Forelimb muscle (tissue), 1 donor: ENCODE results near the gene BAAT. TPM values are rescaled to one million over a fixed set of nuclear protein-coding genes. Genes with fewer than 3 reads are reported as not detected.
"Not testable (repeated sequence)": the region's sequence is repeated elsewhere in the genome, so short reads cannot be mapped to it uniquely, and the experiment has no call there.

Experiments used
- DNase-seq: peaks from one replicate; pipeline ENCODE4 v3.0.0-alpha.2; 2013; ENCODE audit warnings: low read depth
- polyA plus RNA-seq: library from polyadenylated mRNA; unstranded; fragments of 120-200 nt; gene quantifications from one replicate; pipeline ENCODE4 v1.2.1, GENCODE V29; 2013; ENCODE audit not compliant: insufficient read length

BAAT gene
- polyA plus RNA-seq, 1 donor, result 1.7 TPM

DNA sequence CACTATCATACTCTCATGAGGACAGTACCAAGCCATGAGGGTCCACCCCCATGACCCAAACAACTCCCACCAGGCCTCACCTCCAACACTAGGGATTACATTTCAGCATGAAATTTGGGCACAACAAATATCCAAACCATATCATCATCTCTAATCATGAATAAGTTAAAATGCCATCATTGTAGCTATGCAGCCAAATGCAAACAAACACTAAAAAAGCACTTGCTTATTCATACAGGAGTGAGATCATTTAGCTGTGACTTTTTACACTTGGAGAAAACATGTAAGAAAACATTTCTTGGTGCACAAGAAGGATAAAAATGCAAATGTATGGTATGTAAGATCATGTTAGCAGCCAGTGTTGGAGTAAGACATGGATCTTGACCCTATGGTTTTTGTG is 24.2 kb downstream of the BAAT start:
- DNase-seq, result no peak

DNA sequence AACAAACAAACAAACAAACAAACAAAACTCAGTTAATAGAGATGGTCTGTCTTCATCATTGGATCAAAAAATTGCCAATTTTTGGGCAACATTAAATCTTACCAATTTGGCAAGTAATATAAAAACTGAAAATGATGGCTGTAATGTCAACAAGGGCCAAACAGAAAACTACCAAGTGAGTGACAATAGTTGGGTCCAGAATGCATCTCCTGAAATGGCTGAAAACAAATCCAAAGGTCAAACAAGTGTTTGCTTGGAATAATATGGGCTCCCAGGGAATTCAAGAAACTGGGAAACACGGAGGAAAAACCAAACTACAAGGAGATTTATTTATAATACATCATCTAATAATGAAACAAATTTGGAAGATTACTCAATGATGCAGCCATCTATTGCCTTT is 25.1 kb downstream of the BAAT start:
- DNase-seq, result no peak

DNA sequence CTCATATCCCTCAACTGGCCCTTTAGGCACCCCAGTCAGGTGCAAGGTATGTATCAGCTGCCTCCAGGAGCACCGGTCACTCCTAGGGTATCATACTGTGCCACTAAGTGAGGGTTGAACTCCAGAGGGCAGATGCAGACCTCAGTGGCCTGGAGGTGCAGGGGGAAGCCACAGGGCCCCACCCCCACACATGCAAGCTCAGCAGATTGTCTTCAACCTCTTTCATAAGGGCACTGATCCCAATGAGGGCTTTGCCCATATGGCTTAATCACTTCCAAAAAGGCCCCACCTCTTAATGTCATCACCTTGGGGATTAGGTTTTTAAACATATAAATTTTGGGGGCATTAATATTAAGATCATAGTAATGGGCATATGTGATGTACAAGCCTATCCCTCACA is 28.2 kb downstream of the BAAT start:
- no peak for DNase-seq

DNA sequence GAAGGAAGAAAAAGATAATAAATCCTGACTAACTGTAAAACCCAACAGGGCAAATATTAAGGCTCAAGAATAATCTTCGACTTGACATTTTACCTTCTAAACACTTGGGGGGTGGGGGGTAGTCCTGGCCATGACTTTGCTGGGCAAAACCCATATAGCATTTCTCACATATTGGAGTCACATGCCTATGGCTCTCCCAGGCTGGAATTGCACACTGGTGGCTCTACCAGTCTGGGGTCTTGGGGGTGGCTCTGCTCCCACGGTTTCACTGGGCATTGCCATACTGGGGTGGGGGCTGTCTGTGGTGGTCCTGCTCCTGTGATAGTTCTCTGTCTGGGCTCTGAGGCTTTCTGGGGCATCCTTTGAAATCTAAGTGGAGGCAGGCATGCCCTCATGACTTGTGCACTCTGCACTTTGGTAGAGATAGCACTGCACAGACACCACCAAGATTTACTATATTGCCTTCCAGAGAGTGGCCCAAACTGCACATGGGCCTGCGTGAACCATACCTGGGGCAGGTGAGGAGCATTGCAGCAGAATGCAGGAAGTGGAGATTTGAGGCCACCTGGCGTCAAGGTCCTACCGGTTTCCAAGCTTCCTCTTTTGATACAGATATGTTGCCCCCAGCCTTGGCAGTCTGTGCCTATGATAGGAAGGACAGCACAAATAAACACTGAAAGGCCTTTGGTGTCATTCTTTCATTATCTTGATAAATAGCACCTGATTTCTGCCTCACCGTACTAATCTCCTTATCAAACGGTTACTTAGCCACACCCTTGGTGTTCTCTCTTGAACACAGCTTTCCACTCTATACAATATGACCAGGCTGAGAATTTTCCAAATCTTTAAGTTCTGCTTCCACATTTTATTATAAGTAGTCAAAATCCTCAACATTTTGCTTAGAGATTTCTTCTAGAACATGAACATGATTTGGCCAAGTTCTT is 29.8 kb downstream of the BAAT start:
- no peak for DNase-seq

DNA sequence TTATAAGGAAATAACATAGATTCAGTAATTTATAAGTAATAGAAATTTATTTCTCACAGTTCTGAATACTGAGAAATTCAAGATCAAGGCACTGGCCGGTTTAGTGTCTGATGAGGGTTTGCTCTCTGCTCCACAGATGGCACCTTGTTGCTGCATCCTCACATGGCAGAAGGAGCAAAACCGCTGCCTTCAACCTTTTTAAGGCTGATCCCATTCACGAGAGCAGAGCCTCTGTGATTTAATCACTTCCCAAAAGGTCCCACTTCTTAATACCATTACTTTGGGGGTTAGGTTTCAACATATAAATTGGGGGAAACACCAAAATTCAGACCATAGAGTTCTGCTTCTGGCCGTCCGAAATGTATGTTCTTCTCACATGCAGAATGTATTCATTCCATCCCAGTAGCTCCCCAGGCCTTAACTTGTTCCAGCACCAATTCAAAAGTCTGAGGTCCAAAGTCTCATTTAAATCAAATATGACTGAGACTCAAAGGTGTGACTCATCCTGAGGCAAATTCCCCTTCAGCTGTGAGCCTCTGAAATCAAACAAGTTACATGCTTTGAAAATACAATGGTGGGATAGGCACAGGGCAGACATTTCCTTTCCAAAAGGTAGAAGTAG is 30.6 kb downstream of the BAAT start:
- no peak for DNase-seq

DNA sequence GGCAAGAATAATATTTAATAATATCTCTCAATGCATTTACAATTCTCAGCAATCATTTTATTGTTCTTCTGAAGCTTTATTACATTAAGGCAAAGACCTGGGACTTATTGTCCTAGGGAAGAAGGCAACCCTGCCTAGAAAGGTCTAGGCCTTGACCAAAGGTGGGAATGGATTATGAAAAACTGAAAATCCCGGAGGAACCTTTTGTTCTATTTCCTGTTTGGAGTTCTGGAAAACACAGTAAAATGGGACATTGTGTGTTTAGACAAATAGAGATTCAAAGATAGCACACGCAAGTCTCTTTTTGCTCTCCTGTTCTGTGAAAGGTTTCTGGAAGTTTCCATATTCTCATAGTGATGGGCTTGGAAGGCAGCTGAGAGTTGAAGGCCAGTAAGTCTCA is 31.1 kb downstream of the BAAT start:
- DNase-seq, result no peak

DNA sequence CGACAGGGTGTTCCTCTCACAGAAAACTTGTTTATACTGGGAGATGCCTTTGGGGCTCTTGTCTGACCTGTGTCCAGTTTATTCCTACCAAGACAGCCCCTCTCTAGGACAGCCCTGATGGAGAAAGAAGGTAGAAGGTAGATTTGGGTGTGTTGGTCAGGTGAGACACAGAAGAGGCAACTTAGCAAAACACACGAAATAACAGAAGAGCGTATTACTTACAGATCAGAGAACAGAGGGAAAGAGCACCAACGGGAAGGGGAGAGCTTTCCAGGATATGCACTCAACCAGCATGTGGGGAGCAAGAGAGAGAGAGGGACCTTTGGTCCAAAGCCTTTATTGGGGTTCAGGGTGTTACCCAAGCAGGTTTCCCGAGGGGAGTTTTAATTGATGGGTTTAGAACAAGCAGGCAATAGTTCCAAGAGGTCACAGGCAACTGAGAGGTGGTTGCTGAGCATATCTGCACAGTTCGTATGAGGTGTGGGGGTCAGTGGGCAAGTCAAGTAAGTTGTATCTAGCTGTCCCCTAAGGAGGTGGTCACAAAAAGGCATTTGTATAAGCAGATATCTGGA is 31.8 kb downstream of the BAAT start:
- no peak for DNase-seq

DNA sequence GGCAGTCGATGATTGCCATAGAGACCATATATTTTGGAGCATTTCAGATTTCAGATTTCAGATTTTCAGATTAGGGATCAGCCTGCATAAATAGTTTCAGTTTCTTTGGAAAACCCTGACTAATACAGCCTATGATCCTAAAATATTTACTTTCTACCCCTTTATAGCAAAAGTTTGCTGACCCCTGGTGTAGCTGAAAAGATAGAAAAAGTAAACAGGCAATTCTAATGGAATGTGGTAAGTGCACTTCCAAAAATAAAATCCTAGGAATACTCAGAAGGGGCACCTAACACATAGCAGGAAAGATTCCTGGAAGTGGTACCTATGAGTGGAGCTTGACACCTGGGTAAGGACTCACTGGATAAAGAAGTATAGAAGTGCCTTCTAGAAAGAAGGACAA is 34.5 kb downstream of the BAAT start:
- no peak for DNase-seq

DNA sequence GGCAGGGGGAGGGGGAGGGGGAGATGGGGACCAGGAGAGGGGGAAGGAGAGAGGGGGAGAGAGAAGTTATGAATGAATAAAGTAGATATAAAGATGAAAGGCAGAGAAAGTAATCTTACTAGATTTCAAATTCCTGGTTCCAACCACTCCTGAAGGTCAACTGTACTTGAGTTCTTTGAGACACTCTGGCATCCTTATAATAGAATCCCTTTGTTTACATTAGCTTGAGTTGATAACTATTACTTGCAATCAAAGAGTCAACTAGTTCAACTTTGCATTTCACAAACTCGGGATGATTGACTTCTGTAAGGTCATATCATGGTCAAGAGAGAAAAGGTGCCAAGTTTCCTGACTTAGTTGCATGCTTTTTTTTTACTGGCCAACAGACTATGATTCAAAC is 42.2 kb downstream of the BAAT start:
- no peak for DNase-seq

DNA sequence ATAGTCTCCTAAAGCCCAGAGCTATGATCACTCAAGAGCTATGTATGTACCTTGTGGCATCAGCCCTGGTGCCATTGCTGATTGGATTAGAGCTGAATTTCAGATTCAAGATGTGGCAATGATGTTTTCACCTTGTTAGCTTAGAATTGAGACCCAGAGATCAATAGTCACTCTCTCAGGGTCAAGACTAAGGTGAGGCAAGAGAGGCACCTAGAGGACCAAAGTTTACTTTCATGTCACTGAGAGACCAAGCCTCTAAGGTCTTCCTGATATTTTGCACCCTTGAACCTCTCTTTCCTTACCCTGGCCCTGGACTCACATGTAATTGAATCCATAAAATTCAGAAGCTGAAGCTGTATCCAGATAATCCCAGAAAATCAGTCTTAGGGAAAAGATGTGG is 42.8 kb downstream of the BAAT start:
- no peak for DNase-seq

DNA sequence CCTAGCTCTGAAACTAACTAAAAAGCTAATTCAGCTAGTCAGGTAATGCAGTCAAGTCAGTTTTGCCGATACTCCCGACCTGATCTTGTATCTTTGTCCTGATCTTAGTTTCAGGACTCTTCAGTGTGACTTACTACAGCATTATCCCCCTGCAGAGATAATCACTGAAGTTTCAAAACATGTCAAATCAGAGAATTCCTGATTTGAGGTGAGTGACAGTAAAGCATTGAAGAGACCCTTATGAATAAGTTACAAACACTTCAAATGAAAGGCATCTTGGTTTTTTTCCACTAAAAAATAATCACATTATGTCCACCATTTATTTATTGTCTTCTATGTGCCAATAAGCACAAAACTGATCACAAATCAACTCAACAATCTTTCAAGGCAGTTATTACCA is 47.6 kb downstream of the BAAT start:
- DNase-seq, result no peak

DNA sequence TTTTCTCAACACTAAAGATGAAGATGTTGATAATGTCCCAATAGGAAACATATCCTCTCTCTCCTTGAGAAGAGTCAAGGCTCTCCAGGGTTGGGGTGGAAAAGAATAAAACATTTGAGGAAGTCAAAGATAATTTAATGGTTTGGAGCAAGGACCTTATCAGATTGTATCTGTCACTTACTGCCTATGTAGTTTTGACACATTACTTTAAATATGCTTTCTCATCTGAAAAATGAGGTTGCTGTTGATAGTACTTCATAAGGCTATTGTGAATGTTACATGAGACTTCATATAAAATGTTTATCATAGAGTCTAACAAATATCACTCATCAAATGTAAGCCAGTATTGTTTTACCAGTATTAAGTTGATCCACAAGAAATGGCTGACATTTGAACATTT is 48.7 kb downstream of the BAAT start:
- no peak for DNase-seq

DNA sequence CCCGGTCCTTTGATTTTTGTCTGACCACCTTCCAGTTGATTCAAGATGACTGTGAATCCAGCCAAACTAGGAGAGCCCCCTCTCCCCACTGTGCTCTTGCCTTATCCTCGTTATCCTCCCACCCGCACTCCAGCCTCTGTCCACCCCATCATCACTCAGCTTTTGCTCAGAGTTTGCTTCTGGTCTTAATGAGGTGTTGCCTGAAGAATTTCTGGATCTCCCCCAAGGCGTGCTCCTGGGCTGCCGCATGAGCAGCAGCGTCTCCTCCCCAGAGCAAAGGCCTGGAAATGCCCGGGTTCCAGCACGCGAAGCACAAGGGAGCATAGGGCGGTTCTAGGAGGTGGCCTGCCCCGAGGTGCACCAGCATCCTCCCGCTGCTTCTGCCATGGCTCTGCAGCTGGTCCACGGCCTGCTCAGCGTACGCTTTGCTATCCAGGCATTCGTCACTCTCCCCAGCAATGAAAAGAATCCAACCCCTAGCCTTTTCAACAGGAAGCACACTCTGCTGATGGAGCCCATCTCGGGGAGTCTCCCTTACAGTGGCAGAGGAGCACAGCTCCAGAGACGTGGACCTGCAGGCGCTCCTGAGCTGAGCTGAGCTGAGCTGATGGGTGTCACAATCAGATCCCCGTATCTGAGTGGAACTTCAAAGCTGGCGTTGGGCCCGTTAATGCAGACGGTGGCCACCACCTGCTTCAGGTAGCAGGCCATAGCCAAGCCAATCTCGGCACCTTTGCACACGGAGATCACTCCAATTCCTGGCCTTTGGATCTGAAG is 50.7 kb downstream of the BAAT start:
- DNase-seq, result no peak

DNA sequence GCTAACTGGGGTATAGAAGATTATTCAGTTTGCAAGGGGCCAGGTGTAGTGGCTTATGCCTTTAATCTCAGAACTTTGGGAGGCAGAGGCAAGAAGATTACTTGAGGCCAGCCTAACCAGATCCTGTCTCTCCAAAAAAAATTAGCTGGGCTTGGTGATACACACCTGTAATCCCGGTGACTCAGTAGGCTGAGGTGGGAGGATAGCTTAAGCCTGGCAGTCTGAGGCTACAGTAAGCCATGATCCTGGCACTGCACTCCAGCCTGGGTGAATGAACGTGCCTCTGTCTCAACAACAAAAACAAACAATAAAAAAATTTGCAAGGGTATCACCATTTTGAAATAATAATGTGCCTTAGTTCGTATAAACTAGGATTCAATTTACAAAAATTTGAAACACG is 51.3 kb downstream of the BAAT start:
- DNase-seq, result no peak

DNA sequence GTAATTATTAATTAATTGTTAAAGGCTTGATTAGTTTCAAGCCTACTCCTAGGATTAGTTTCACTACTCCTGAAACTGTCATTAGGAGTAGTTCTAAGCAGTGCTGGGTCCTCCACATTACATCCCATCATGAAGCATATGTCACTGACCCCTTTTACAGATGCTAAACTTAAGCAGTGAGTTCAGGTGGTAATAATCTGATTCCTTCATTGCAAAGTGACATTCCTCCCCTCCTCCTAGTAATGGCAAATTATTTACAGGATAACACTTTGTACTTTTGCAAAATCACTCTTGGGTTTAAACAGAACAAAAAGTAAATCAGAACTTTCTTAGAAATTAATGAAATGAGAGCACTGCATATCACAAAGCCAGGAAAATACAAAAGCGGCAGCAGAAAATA is 52.4 kb downstream of the BAAT start:
- no peak for DNase-seq

DNA sequence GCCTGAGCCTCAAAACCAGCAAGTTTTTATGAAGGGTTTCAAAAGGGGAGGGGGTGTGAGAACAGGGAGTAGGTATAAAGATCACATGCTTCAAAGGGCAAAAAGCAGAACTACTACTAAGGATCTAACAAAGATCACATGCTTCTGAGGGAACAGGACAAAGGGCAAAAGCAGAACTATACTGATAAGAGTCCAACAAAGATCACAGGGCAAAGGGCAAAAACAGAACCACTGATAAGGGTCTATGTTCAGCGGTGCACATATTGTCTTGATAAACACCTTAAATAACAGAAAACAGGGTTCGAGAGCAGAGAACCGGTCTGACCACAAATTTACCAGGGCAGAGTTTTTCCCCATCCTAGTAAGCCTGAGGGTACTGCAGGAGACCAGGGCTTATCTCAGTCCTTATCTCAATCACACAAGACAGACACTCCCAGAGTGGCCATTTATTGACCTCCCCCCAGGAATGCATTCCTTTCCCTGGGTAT is 57.3 kb downstream of the BAAT start:
- DNase-seq, result not testable (repeated sequence)

DNA sequence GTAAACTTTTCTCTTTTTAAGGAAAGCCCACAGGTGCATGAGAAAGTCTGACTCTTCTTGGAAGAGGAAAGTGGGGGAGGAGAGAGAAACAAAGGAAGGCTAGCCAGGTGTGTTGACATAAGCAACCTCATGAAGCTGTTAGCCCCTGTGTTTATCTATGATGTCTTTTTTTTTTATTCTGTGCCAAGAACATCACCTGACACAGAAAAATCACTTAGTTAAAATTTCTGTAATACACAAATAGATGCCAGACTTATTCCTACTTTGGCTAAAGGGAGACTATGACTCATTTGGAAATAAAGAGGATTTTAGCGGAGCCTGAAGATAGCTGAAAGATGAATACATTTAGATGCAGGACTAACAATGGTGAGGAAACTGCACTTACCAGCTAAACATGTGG is 58.3 kb downstream of the BAAT start:
- DNase-seq, result no peak

DNA sequence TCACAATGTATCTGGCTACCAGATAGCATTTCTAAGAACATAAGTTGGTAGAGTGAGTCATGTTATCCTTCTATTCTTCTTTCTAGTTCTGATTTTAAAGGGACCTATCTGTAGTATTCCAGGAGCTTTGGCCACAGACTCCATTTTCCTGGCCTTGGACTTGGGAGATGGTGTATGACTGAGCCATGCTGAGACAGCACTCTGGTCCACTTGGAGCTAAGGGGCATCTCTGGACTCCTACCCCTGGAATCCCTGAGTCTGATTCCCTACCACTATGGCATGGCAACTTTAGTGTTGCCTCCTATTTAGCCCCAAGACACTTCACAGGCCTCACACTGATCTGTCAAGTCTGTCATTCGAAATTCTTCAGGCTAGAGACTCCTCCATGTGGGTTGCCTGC is 58.8 kb downstream of the BAAT start:
- DNase-seq, result no peak

DNA sequence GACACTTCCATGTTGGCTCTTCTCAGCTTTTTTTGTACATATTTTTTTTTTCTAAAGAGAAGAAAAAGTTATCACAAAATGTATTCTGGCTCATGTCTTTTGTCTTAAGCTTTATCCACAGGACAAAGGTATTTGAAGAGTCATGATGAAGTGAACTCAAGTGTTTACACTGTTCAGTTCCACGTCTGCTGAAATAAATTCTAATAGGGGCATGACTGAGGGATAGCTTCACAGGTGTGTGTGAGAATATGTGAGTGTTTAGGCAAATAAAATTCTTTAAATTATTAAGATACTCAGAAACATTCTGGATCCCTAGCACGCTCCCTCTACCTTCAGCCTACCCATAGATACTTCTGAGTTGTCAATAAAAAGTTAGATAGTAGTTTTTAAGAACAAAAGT is 59.8 kb downstream of the BAAT start:
- no peak for DNase-seq

DNA sequence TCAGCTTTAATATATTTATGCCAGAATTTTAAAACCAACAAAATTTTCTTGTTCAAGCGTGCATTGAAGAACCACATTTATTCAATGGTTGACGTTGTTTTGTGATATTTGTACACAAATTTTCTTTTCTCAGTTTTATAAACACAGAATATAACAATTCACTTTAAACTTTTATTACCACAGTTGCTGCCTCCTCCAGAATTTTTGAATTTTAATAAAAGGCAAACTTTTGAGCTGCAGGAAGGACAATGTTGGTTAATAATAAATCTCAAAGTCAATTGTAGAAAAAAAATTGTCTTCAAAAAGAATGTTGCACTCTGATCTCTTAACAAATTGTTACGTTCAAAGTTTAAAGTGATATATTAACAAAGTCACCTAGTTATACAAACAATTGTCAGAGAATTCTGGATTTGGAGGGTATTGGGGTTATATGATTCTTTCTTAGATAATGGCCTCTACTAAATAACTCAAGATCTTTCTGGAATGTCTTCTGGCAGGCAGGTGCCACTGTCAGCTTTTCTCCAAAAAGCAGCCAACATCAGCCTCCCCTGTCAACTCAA is 60.5 kb downstream of the BAAT start:
- DNase-seq, result no peak

DNA sequence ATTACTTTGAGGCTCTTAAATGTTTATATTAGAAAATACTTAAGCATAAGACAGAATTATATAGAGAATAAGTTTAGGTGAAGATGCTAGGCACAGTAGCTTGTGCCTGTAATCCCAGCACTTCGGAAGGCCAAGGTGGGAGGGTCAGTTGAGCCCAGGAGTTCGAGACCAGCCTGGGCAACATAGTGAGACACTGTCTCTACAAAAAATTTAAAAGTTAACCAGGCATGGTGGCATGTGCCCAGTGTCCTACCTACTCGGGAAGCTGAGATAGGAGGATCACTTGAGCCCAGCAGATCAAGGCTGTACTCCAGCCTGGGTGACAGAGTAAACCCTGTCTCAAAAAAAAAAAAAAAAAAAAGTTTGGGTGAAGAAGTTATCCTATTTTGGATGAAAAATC is 61.7 kb downstream of the BAAT start:
- DNase-seq, result no peak

DNA sequence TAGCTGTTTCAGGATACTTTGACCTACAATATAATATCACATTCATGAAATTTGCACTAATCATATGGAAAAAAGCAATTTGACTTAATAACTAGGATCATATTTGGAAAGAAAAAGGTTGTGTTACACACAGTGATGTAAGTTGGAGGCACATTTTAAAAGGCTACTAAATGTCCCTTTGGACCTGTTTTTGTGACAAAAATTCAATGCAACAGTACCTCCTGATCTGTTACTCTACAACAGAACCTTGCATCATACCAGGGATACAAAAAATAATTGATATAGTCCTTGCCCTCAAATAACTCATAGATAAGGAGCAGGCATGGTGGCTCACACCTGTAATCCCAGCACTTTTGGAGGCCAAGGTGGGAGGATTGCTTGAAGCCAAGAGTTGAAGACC is 67.1 kb downstream of the BAAT start:
- DNase-seq, result no peak
